Transverse colon (tissue), 3 donors: ENCODE measurements around the gene CAAP1.

Experiments used
- EP300 ChIP-seq: sonication (generic); formaldehyde crosslinking; IDR thresholded peaks from one replicate; pipeline ENCODE4 v1.6.1; 2017; ENCODE audit warnings: antibody characterized with exemption, low read depth
- POLR2A ChIP-seq: fragments of 450-650 bp; IDR thresholded peaks from one replicate; pipeline ENCODE4 v1.6.1; 2016; ENCODE audit warnings: antibody characterized with exemption, mild to moderate bottlenecking, moderate library complexity
- TF ChIP-seq, protein P1 (sequence below), 5 experiments: fragments of 200-600 bp in 3 of 5; fragments of 450-650 bp in 2 of 5; sonication (generic) in 3 of 5; IDR thresholded peaks; 1 replicate in 2 of 5; 2 replicates in 3 of 5; pipeline ENCODE4 v1.5.1; 2016 to 2017; ENCODE audit warnings: antibody characterized with exemption in 5 of 5, inconsistent platforms in 3 of 5, mild to moderate bottlenecking in 2 of 5, moderate library complexity in 1 of 5

DNA sequence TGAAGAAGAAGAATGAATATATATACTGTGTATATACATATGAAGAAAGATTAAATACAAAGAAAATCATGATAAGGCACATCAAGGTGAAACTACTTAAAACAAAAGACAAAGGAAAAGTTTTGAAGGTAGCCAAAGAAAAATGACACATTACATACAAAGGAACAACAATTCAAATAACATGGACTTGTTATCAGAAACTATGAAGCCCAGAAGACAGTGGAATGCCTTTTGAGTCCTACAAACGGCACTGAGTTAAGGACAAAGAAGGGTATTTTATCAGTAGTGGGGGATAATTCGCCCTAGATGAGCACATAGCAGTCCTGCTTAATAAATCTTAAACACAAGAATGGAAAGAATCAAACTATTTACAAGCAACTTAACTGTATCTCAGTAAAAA, 77.8 kb downstream of the CAAP1 start:
- TF ChIP-seq POLR2A, result no peak
- TF ChIP-seq, protein P1, sequence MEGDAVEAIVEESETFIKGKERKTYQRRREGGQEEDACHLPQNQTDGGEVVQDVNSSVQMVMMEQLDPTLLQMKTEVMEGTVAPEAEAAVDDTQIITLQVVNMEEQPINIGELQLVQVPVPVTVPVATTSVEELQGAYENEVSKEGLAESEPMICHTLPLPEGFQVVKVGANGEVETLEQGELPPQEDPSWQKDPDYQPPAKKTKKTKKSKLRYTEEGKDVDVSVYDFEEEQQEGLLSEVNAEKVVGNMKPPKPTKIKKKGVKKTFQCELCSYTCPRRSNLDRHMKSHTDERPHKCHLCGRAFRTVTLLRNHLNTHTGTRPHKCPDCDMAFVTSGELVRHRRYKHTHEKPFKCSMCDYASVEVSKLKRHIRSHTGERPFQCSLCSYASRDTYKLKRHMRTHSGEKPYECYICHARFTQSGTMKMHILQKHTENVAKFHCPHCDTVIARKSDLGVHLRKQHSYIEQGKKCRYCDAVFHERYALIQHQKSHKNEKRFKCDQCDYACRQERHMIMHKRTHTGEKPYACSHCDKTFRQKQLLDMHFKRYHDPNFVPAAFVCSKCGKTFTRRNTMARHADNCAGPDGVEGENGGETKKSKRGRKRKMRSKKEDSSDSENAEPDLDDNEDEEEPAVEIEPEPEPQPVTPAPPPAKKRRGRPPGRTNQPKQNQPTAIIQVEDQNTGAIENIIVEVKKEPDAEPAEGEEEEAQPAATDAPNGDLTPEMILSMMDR (IDR thresholded peaks at IDR 0.05), result no peak
- no peak for TF ChIP-seq EP300
